ENCODE data around the gene CHD9NB.
"Not testable (repeated sequence)": the region's sequence is repeated elsewhere in the genome, so short reads cannot be mapped to it uniquely, and the experiment has no call there.

The CHD9NB gene

GRCh38 chr16:53083119-53083518, 30.4 kb upstream of the CHD9NB start:
- no peak for DNase-seq

- no peak for DNase-seq
Observed at GRCh38 chr16:53082509-53082908, 29.8 kb upstream of the CHD9NB start.

GRCh38 chr16:53081686-53082407, 29.1 kb upstream of the CHD9NB start:
- no peak for DNase-seq

GRCh38 chr16:53081032-53081424, 28.3 kb upstream of the CHD9NB start:
- no peak for DNase-seq

- no peak for DNase-seq
Observed at GRCh38 chr16:53080345-53081031, 27.8 kb upstream of the CHD9NB start.

- no peak for DNase-seq
Observed at GRCh38 chr16:53078765-53079485, 26.2 kb upstream of the CHD9NB start.

- DNase-seq = no peak
Observed at GRCh38 chr16:53078247-53078646, 25.6 kb upstream of the CHD9NB start.

GRCh38 chr16:53075461-53075860, 22.8 kb upstream of the CHD9NB start:
- not testable (repeated sequence) for DNase-seq

- not testable (repeated sequence) for DNase-seq
Observed at GRCh38 chr16:53074296-53074695, 21.6 kb upstream of the CHD9NB start.

GRCh38 chr16:53073022-53073421, 20.3 kb upstream of the CHD9NB start:
- no peak for DNase-seq

GRCh38 chr16:53071748-53072301, 19.1 kb upstream of the CHD9NB start:
- no peak for DNase-seq

- DNase-seq = no peak
Observed at GRCh38 chr16:53069772-53070171, 17.1 kb upstream of the CHD9NB start.

GRCh38 chr16:53068423-53068833, 15.7 kb upstream of the CHD9NB start:
- no peak for DNase-seq

- DNase-seq = no peak
Observed at GRCh38 chr16:53067675-53068074, 15.0 kb upstream of the CHD9NB start.

- DNase-seq = no peak
Observed at GRCh38 chr16:53065461-53066061, 12.9 kb upstream of the CHD9NB start.

GRCh38 chr16:53064081-53064578, 11.4 kb upstream of the CHD9NB start:
- no peak for DNase-seq

GRCh38 chr16:53061701-53062159, 9.0 kb upstream of the CHD9NB start:
- DNase-seq = no peak

- no peak for DNase-seq
Observed at GRCh38 chr16:53061256-53061655, 8.6 kb upstream of the CHD9NB start.

GRCh38 chr16:53059672-53060071, 7.0 kb upstream of the CHD9NB start:
- DNase-seq = no peak

- peak; percentile 33 for DNase-seq
Observed at GRCh38 chr16:53058882-53059281, 6.2 kb upstream of the CHD9NB start.

GRCh38 chr16:53058441-53058840, 5.7 kb upstream of the CHD9NB start:
- DNase-seq = peak; percentile 86

- DNase-seq = no peak
Observed at GRCh38 chr16:53057658-53058057, 5.0 kb upstream of the CHD9NB start.

GRCh38 chr16:53056392-53056881, 3.7 kb upstream of the CHD9NB start:
- DNase-seq = no peak
